ENCODE measurements around the gene TGM2.

TGM2 gene

GRCh38 chr20:38113401-38114325, 51.4 kb downstream of the TGM2 start:
- H2BK12ac ChIP-seq (ENCODE audit: low read length): peak overlapping the region; percentile 60
- H3K79me2 ChIP-seq (ENCODE audit: control insufficient read depth, insufficient read depth, low read length, poor library complexity): peaks cover 6% of the 10 kb centered on the region
- H3K14ac ChIP-seq (ENCODE audit: low read length): peak overlapping the region; percentile 43
- H3K9me3 ChIP-seq (ENCODE audit: insufficient read depth, low read depth, low read length): no peaks in the 10 kb centered on the region
- no peak overlapping the region for H3K4ac ChIP-seq (ENCODE audit: low read depth, low read length)
- H3K9ac ChIP-seq (ENCODE audit: low read length): no peak overlapping the region
- no CpG with 5 or more reads among the region's 10 CpGs for WGBS (ENCODE audit: extremely low coverage, insufficient coverage, insufficient read length)
- peak in 1 of 2 donors; percentile 38 for DNase-seq
- no peak overlapping the region for H3K4me3 ChIP-seq (ENCODE audit: low read depth, low read length)
- H2BK5ac ChIP-seq (ENCODE audit: low read depth, low read length, poor library complexity): peak overlapping the region; percentile 35
- no peak overlapping the region for H4K12ac ChIP-seq (ENCODE audit: low read depth, low read length)
- peaks cover 47% of the 10 kb centered on the region for H3K79me1 ChIP-seq (ENCODE audit: low read length)
- no peaks in the 10 kb centered on the region for H3K27me3 ChIP-seq (ENCODE audit: insufficient read depth, low read length)
- H2AK5ac ChIP-seq (ENCODE audit: low read length): peak overlapping the region; percentile 84
- peak overlapping the region; percentile 69 for H2BK120ac ChIP-seq (ENCODE audit: insufficient read depth, low read length, poor library complexity)
- H4K8ac ChIP-seq (ENCODE audit: low read depth, low read length): peak overlapping the region; percentile 5
- H3K23ac ChIP-seq (ENCODE audit: low read length): no peak overlapping the region
- H3K4me1 ChIP-seq (ENCODE audit: control insufficient read depth in 1 of 2, insufficient read depth in 2 of 2, low read length in 2 of 2): peaks cover 25 to 33% of the 10 kb centered on the region in 2 experiments
- H3K36me3 ChIP-seq (ENCODE audit: control insufficient read depth in 1 of 2, insufficient read depth in 2 of 2, low read length in 2 of 2): no peaks in the 10 kb centered on the region
- no peak overlapping the region for H3K18ac ChIP-seq (ENCODE audit: low read length)
- H3K4me2 ChIP-seq (ENCODE audit: low read length): no peak overlapping the region
- no peak overlapping the region for H3K27ac ChIP-seq (ENCODE audit: low read depth, low read length)
- peak overlapping the region; percentile 87 for H4K91ac ChIP-seq (ENCODE audit: low read depth, low read length)
- no peak overlapping the region for H2AFZ ChIP-seq (ENCODE audit: insufficient read depth, low read length, poor library complexity)

- H3K79me2 ChIP-seq (ENCODE audit: control insufficient read depth, insufficient read depth, low read length, poor library complexity): peaks cover 6% of the 10 kb centered on the region
- H3K79me1 ChIP-seq (ENCODE audit: low read length): peaks cover 51% of the 10 kb centered on the region
- no peak overlapping the region for H3K9ac ChIP-seq (ENCODE audit: low read length)
- no peak for DNase-seq
- peak overlapping the region; percentile 54 for H3K14ac ChIP-seq (ENCODE audit: low read length)
- H3K36me3 ChIP-seq (ENCODE audit: control insufficient read depth in 1 of 2, insufficient read depth in 2 of 2, low read length in 2 of 2): no peaks in the 10 kb centered on the region
- no peak overlapping the region for H4K12ac ChIP-seq (ENCODE audit: low read depth, low read length)
- H3K18ac ChIP-seq (ENCODE audit: low read length): peak overlapping the region; percentile 12
- H2AFZ ChIP-seq (ENCODE audit: insufficient read depth, low read length, poor library complexity): no peak overlapping the region
- H4K91ac ChIP-seq (ENCODE audit: low read depth, low read length): peak overlapping the region; percentile 87
- no peaks in the 10 kb centered on the region for H3K27me3 ChIP-seq (ENCODE audit: insufficient read depth, low read length)
- no peak overlapping the region for H3K4ac ChIP-seq (ENCODE audit: low read depth, low read length)
- no peak overlapping the region for H3K4me2 ChIP-seq (ENCODE audit: low read length)
- H3K27ac ChIP-seq (ENCODE audit: low read depth, low read length): no peak overlapping the region
- no peak overlapping the region for H3K23ac ChIP-seq (ENCODE audit: low read length)
- H2BK5ac ChIP-seq (ENCODE audit: low read depth, low read length, poor library complexity): peak overlapping the region; percentile 10
- peak overlapping the region; percentile 69 for H2BK120ac ChIP-seq (ENCODE audit: insufficient read depth, low read length, poor library complexity)
- no peak overlapping the region for H3K4me3 ChIP-seq (ENCODE audit: low read depth, low read length)
- no peaks in the 10 kb centered on the region for H3K9me3 ChIP-seq (ENCODE audit: insufficient read depth, low read depth, low read length)
- H4K8ac ChIP-seq (ENCODE audit: low read depth, low read length): peak overlapping the region; percentile 5
- H2BK12ac ChIP-seq (ENCODE audit: low read length): peak overlapping the region; percentile 60
- WGBS (ENCODE audit: extremely low coverage, insufficient coverage, insufficient read length): no CpG with 5 or more reads among the region's 8 CpGs
- H3K4me1 ChIP-seq (ENCODE audit: control insufficient read depth in 1 of 2, insufficient read depth in 2 of 2, low read length in 2 of 2): peaks cover 28 to 36% of the 10 kb centered on the region in 2 experiments
- H2AK5ac ChIP-seq (ENCODE audit: low read length): peak overlapping the region; percentile 84
Observed at GRCh38 chr20:38112930-38113294, 52.2 kb downstream of the TGM2 start.

DNA sequence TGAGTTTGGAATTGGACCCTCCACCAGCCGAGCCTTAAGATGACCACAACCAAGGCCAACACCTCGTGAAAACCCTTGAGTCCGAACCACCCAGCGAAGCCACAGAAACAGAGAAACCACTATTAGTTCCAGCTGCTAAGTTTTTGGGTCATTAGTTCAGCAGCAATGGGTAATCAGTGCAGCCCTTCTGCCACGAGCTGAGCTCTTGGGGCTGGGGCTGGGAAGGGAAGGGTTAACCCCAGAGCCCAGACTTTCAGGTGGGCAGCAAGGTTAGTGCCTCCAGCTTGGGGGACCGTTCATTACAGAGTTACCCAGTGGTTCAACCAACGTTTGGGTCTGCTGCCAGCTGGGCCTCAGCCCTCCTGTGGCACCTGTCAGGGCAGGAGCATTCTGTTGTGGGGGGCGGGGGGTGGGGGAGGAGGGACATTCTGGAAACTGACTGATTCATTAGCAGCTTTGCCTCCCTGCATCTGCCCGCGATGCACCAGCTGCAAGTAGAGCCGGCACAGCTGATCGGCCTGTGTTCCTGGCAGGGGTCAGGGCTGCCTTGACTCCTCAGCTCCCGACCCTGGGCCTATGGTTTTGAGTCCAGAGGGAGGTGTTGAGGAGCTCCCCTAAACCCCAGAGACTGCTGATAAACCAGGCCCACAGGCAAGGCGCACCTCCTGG, 52.7 kb downstream of the TGM2 start:
- peak overlapping the region; percentile 92 for H2BK12ac ChIP-seq (ENCODE audit: low read length)
- no CpG with 5 or more reads among the region's 14 CpGs for WGBS (ENCODE audit: extremely low coverage, insufficient coverage, insufficient read length)
- H2AK5ac ChIP-seq (ENCODE audit: low read length): peak overlapping the region; percentile 84

GRCh38 chr20:38111366-38112232, 53.5 kb downstream of the TGM2 start:
- Histone ChIP-seq H2BK120ac (ENCODE audit: insufficient read depth, low read length, poor library complexity) (peak overlapping the region; percentile 77), H3K27ac (ENCODE audit: low read depth, low read length) (peak overlapping the region; percentile 98), H3K4me2 (ENCODE audit: low read length) (no peak overlapping the region), H2BK5ac (ENCODE audit: low read depth, low read length, poor library complexity) (peak overlapping the region; percentile 45), H3K4ac (ENCODE audit: low read depth, low read length) (no peak overlapping the region), H2AFZ (ENCODE audit: insufficient read depth, low read length, poor library complexity) (no peak overlapping the region), H3K14ac (ENCODE audit: low read length) (peak overlapping the region; percentile 65), H4K91ac (ENCODE audit: low read depth, low read length) (peak overlapping the region; percentile 87), H3K4me1 (ENCODE audit: control insufficient read depth in 1 of 2, insufficient read depth in 2 of 2, low read length in 2 of 2) (peaks cover 28 to 38% of the 10 kb centered on the region in 2 experiments), H3K36me3 (ENCODE audit: control insufficient read depth in 1 of 2, insufficient read depth in 2 of 2, low read length in 2 of 2) (no peaks in the 10 kb centered on the region), H3K18ac (ENCODE audit: low read length) (peak overlapping the region; percentile 55), H3K79me1 (ENCODE audit: low read length) (peaks cover 51% of the 10 kb centered on the region), H4K12ac (ENCODE audit: low read depth, low read length) (no peak overlapping the region), H4K8ac (ENCODE audit: low read depth, low read length) (peak overlapping the region; percentile 30), H2AK5ac (ENCODE audit: low read length) (peak overlapping the region; percentile 80), H3K4me3 (ENCODE audit: low read depth, low read length) (no peak overlapping the region), H3K23ac (ENCODE audit: low read length) (no peak overlapping the region), H2BK12ac (ENCODE audit: low read length) (peak overlapping the region; percentile 92), H3K9me3 (ENCODE audit: insufficient read depth, low read depth, low read length) (no peaks in the 10 kb centered on the region), H3K27me3 (ENCODE audit: insufficient read depth, low read length) (no peaks in the 10 kb centered on the region), H3K9ac (ENCODE audit: low read length) (no peak overlapping the region), H3K79me2 (ENCODE audit: control insufficient read depth, insufficient read depth, low read length, poor library complexity) (peaks cover 6% of the 10 kb centered on the region)
- WGBS (ENCODE audit: extremely low coverage, insufficient coverage, insufficient read length): no CpG with 5 or more reads among the region's 8 CpGs
- DNase-seq: peak; percentile 44 to 92

More for the DNA sequence above, 52.7 kb downstream of the TGM2 start:
- Histone ChIP-seq H3K18ac (ENCODE audit: low read length) (peak overlapping the region; percentile 9), H3K9me3 (ENCODE audit: insufficient read depth, low read depth, low read length) (no peaks in the 10 kb centered on the region), H2BK120ac (ENCODE audit: insufficient read depth, low read length, poor library complexity) (peak overlapping the region; percentile 77), H3K4me2 (ENCODE audit: low read length) (no peak overlapping the region), H3K4ac (ENCODE audit: low read depth, low read length) (peak overlapping the region; percentile 31), H3K27me3 (ENCODE audit: insufficient read depth, low read length) (no peaks in the 10 kb centered on the region), H3K23ac (ENCODE audit: low read length) (no peak overlapping the region), H3K4me3 (ENCODE audit: low read depth, low read length) (no peak overlapping the region), H3K4me1 (ENCODE audit: control insufficient read depth in 1 of 2, insufficient read depth in 2 of 2, low read length in 2 of 2) (peaks cover 28 to 38% of the 10 kb centered on the region in 2 experiments), H4K8ac (ENCODE audit: low read depth, low read length) (peak overlapping the region; percentile 30), H3K79me1 (ENCODE audit: low read length) (peaks cover 52% of the 10 kb centered on the region), H3K27ac (ENCODE audit: low read depth, low read length) (no peak overlapping the region), H3K36me3 (ENCODE audit: control insufficient read depth in 1 of 2, insufficient read depth in 2 of 2, low read length in 2 of 2) (no peaks in the 10 kb centered on the region), H4K12ac (ENCODE audit: low read depth, low read length) (no peak overlapping the region), H3K14ac (ENCODE audit: low read length) (peak overlapping the region; percentile 65), H3K9ac (ENCODE audit: low read length) (no peak overlapping the region), H2AFZ (ENCODE audit: insufficient read depth, low read length, poor library complexity) (no peak overlapping the region), H3K79me2 (ENCODE audit: control insufficient read depth, insufficient read depth, low read length, poor library complexity) (peaks cover 6% of the 10 kb centered on the region), H4K91ac (ENCODE audit: low read depth, low read length) (peak overlapping the region; percentile 87), H2BK5ac (ENCODE audit: low read depth, low read length, poor library complexity) (peak overlapping the region; percentile 45)
- no peak for DNase-seq

All from trophoblast cell (in vitro differentiated cells and primary cell).